Measurements from ENCODE around the gene ARL4D. TPM values are rescaled to one million over a fixed set of nuclear protein-coding genes. Genes with fewer than 3 reads are reported as not detected.

The ARL4D gene, protein sequence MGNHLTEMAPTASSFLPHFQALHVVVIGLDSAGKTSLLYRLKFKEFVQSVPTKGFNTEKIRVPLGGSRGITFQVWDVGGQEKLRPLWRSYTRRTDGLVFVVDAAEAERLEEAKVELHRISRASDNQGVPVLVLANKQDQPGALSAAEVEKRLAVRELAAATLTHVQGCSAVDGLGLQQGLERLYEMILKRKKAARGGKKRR
- total RNA-seq: 28.1 and 34.0 TPM in 2 replicates

GRCh38 chr17:43398724-43399595, at the start of gene ARL4D:
ARL4D (plus strand) TSS chr17:43398993; CDS start chr17:43399733, 740 bp downstream.

Other genes with a start within 250 kb of the ARL4D start
- gene NBR1, start 227.8 kb upstream of the ARL4D start, total RNA-seq: 52.2 and 64.7 TPM in 2 replicates
- gene TMEM106A, start 187.1 kb upstream of the ARL4D start, total RNA-seq: 1.5 and 1.6 TPM in 2 replicates
- gene CCDC200, start 170.4 kb upstream of the ARL4D start, total RNA-seq: not detected in 2 replicates
- not detected in 2 replicates for gene RNU2-1, start 165.0 kb upstream of the ARL4D start, total RNA-seq
- gene DHX8, start 85.0 kb downstream of the ARL4D start, total RNA-seq: 25.8 and 26.2 TPM in 2 replicates
- 64.7 and 70.3 TPM in 2 replicates for gene ETV4, start 147.3 kb downstream of the ARL4D start, total RNA-seq